ENCODE data around the gene HILPDA. TPM values are rescaled to one million over a fixed set of nuclear protein-coding genes. Genes with fewer than 3 reads are reported as not detected.
"Not testable (repeated sequence)": the region's sequence is repeated elsewhere in the genome, so short reads cannot be mapped to it uniquely, and the experiment has no call there.

The HILPDA gene
- total RNA-seq, 4 donors from 2014 or later = 1.1 to 4.3 (median 3.2) TPM

- intact Hi-C loops (cut with DNase I; ENCODE audit: low total_unique reads) (loop anchor here (10.0 kb wide), 2 partner anchors 79 to 871 kb away; partner anchors contain the start of genes ARF5 and GCC1), in situ Hi-C loops (cut with MboI; ENCODE audit: low sequenced_read_pairs in 4 of 4) (loop anchor here in 3 of 4 donors (25.0 kb wide), 2 partner anchors 406 to 431 kb away; partner anchors contain the start of gene ATP6V1F (in 1 of the 3))
- Histone ChIP-seq H3K27ac (peak overlapping the region; percentile 83 to 92 (median 88)), H3K9me3 (no peaks in the 10 kb centered on the region), H3K4me1 (peaks cover 20 to 22% of the 10 kb centered on the region in 2 donors), H3K27me3 (no peaks in the 10 kb centered on the region), H3K36me3 (no peaks in the 10 kb centered on the region), H3K4me3 (peak overlapping the region; percentile 71 to 89 (median 84))
- no peak for DNase-seq
- ATAC-seq = no peak
- TF ChIP-seq POLR2A (IDR thresholded peaks at IDR 0.05) (no peak), CTCF (IDR thresholded peaks at IDR 0.05 in 4 of 5, conservative IDR thresholded peaks at IDR 0.05 in 1 of 5) (no peak)
Observed at GRCh38 chr7:128456255-128456725, 612 bp downstream of the HILPDA start.

GRCh38 chr7:128457385-128457784 is 1.7 kb downstream of the HILPDA start:
- not testable (repeated sequence) for H3K27me3 ChIP-seq, ATAC-seq, H3K27ac ChIP-seq, H3K9me3 ChIP-seq, DNase-seq, H3K36me3 ChIP-seq, H3K4me3 ChIP-seq
- intact Hi-C loops (cut with DNase I; ENCODE audit: low total_unique reads) = loop anchor here (10.0 kb wide), 2 partner anchors 77 to 873 kb away; partner anchors contain the start of genes ARF5 and GCC1
- in situ Hi-C loops (cut with MboI; ENCODE audit: low sequenced_read_pairs in 4 of 4) = loop anchor here in 3 of 4 donors (25.0 kb wide), 2 partner anchors 405 to 430 kb away; partner anchors contain the start of gene ATP6V1F (in 1 of the 3)
- peaks cover 20 to 22% of the 10 kb centered on the region in 2 donors for H3K4me1 ChIP-seq

- no peaks in the 10 kb centered on the region for H3K36me3 ChIP-seq
- TF ChIP-seq CTCF (IDR thresholded peaks at IDR 0.05 in 4 of 5, conservative IDR thresholded peaks at IDR 0.05 in 1 of 5) (no peak), POLR2A (IDR thresholded peaks at IDR 0.05) (no peak)
- peaks cover 17 to 20% of the 10 kb centered on the region in 2 donors for H3K4me1 ChIP-seq
- H3K4me3 ChIP-seq = no peak overlapping the region
- H3K27me3 ChIP-seq = no peaks in the 10 kb centered on the region
- intact Hi-C loops (cut with DNase I; ENCODE audit: low total_unique reads) (loop anchor here (10.0 kb wide), 2 partner anchors 76 to 874 kb away; partner anchors contain the start of genes ARF5 and GCC1), in situ Hi-C loops (cut with MboI; ENCODE audit: low sequenced_read_pairs in 4 of 4) (loop anchor here in 3 of 4 donors (25.0 kb wide), 2 partner anchors 403 to 428 kb away; partner anchors contain the start of gene ATP6V1F (in 1 of the 3))
- H3K9me3 ChIP-seq = no peaks in the 10 kb centered on the region
- no peak overlapping the region for H3K27ac ChIP-seq
- DNase-seq = no peak
- no peak for ATAC-seq
Observed at GRCh38 chr7:128458956-128459355, 3.3 kb downstream of the HILPDA start.

DNA sequence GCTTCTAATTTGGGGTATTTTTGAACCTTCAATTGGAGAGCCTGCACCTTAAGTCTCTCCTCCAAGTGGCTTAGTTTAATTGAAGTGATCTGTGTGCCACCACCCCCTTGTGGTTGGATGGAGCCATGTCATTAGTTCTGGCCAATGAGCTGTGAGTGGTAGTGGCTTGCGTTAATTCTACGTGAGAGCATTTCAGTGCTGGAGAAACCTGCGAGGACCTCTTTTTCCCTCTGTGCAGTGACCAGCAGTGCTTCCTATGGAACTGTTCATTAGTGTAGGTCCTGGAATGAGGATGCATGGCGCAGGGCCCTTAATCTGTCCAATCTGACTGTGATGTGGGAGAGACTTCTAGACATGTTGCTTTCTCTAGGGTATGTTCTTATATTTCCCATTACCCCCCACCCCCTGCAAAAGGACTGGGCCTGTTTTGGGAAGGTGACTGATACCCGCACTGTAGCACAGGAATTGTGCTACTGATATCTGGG is 3.8 kb downstream of the HILPDA start:
- H3K27ac ChIP-seq = no peak overlapping the region
- in situ Hi-C loops (cut with MboI; ENCODE audit: low sequenced_read_pairs in 4 of 4) = loop anchor here in 3 of 4 donors (25.0 kb wide), 2 partner anchors 403 to 428 kb away; partner anchors contain the start of gene ATP6V1F (in 1 of the 3)
- DNase-seq = peak; percentile 30 to 51
- H3K27me3 ChIP-seq = no peaks in the 10 kb centered on the region
- intact Hi-C loops (cut with DNase I; ENCODE audit: low total_unique reads) = loop anchor here (10.0 kb wide), 2 partner anchors 75 to 875 kb away; partner anchors contain the start of genes ARF5 and GCC1
- TF ChIP-seq POLR2A (IDR thresholded peaks at IDR 0.05) (no peak), CTCF (IDR thresholded peaks at IDR 0.05 in 4 of 5, conservative IDR thresholded peaks at IDR 0.05 in 1 of 5) (peak; percentile 69 to 80 (median 74))
- peak; percentile 36 to 50 for ATAC-seq
- no peak overlapping the region for H3K4me3 ChIP-seq
- no peaks in the 10 kb centered on the region for H3K36me3 ChIP-seq
- H3K9me3 ChIP-seq = no peaks in the 10 kb centered on the region
- H3K4me1 ChIP-seq = peaks cover 15 to 16% of the 10 kb centered on the region in 2 donors

DNA sequence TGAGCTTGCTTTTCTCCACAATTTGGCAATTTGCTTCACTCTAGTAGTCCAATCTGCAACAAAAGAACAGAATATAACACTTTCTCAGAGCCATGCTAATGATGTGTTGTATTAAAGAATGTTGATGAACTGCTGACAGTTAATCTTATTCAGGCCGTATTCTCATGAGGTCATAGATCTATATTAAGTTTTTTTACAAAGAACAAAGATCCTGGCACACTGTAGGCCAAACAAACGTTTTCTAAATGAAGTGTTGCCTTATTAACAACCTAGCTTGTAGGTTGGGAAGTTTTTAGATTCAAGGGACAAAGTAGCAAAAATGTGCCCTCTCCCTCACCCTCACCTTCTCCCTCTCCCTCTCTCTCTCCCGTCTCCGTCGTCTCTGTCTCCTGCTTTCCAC is 6.8 kb downstream of the HILPDA start:
- DNase-seq = no peak
- no peak for ATAC-seq
- no peaks in the 10 kb centered on the region for H3K9me3 ChIP-seq
- no peaks in the 10 kb centered on the region for H3K36me3 ChIP-seq
- no peak for TF ChIP-seq POLR2A (IDR thresholded peaks at IDR 0.05)
- TF ChIP-seq CTCF (IDR thresholded peaks at IDR 0.05 in 4 of 5, conservative IDR thresholded peaks at IDR 0.05 in 1 of 5) = no peak
- no peak overlapping the region for H3K27ac ChIP-seq
- no peaks in the 10 kb centered on the region for H3K27me3 ChIP-seq
- intact Hi-C loops (cut with DNase I; ENCODE audit: low total_unique reads) (no loop called here), in situ Hi-C loops (cut with MboI; ENCODE audit: low sequenced_read_pairs in 4 of 4) (loop anchor here in 3 of 4 donors (5.0 to 25.0 kb wide), 3 partner anchors 35 to 425 kb away; partner anchors contain the start of gene ATP6V1F (in 1 of the 3))
- H3K4me3 ChIP-seq = no peak overlapping the region
- no peaks in the 10 kb centered on the region for H3K4me1 ChIP-seq

DNA sequence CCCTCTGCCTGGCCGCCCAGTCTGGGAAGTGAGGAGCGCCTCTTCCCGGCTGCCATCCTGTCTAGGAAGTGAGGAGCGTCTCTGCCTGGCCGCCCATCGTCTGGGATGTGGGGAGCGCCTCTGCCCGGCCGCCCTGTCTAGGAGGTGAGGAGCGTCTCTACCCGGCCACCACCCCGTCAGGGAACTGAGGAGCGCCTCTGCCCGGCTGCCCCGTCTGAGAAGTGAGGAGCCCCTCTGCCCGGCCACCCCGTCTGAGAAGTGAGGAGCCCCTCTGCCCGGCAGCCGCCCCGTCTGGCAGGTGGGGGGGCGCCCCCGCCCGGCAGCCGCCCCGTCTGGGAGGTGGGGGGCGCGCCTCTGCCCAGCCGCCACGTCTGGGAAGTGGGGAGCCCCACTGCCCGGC is 7.7 kb downstream of the HILPDA start:
- DNase-seq; H3K27ac ChIP-seq; H3K9me3 ChIP-seq; ATAC-seq; H3K27me3 ChIP-seq; intact Hi-C loops (cut with DNase I; ENCODE audit: low total_unique reads); H3K4me3 ChIP-seq; H3K4me1 ChIP-seq; H3K36me3 ChIP-seq: not testable (repeated sequence)
- in situ Hi-C loops (cut with MboI; ENCODE audit: low sequenced_read_pairs in 4 of 4) = loop anchor here in 3 of 4 donors (5.0 to 25.0 kb wide), 3 partner anchors 36 to 424 kb away; partner anchors contain the start of gene ATP6V1F (in 1 of the 3)

- in situ Hi-C loops (cut with MboI; ENCODE audit: low sequenced_read_pairs in 4 of 4) = loop anchor here in 3 of 4 donors (5.0 to 25.0 kb wide), 3 partner anchors 37 to 423 kb away; partner anchors contain the start of gene ATP6V1F (in 1 of the 3)
- DNase-seq; H3K27ac ChIP-seq; H3K4me1 ChIP-seq; H3K36me3 ChIP-seq; intact Hi-C loops (cut with DNase I; ENCODE audit: low total_unique reads); ATAC-seq; H3K4me3 ChIP-seq; H3K27me3 ChIP-seq; H3K9me3 ChIP-seq: not testable (repeated sequence)
Observed at GRCh38 chr7:128463933-128464332, 8.3 kb downstream of the HILPDA start.
